GM20431 (cell line): ENCODE results near the gene MYO5A.
"Not testable (repeated sequence)": the region's sequence is repeated elsewhere in the genome, so short reads cannot be mapped to it uniquely, and the experiment has no call there.

ENCODE experiments used
- in situ Hi-C: fragments of 300-500 bp; cut with MseI, MboI; formaldehyde crosslinking; loops from one replicate; pipeline ENCODE4 v1.15.0; 2020; ENCODE audit warnings: low sequenced_read_pairs; ENCODE audit not compliant: unreplicated experiment

Gene MYO5A

GRCh38 chr15:52509500-52510245 lies 19.0 kb downstream of the MYO5A start:
- in situ Hi-C loops: no loop called here

GRCh38 chr15:52506549-52506948 lies 22.1 kb downstream of the MYO5A start:
- in situ Hi-C loops: no loop called here

GRCh38 chr15:52505151-52505550 lies 23.5 kb downstream of the MYO5A start:
- in situ Hi-C loops: no loop called here

- in situ Hi-C loops: no loop called here
These were observed 24.7 kb downstream of the MYO5A start for GRCh38 chr15:52503788-52504496.

- in situ Hi-C loops: no loop called here
These were observed 26.1 kb downstream of the MYO5A start for GRCh38 chr15:52502608-52503007.

- in situ Hi-C loops: no loop called here
These were observed 29.2 kb downstream of the MYO5A start for GRCh38 chr15:52499506-52499905.

- in situ Hi-C loops: no loop called here
These were observed 30.0 kb downstream of the MYO5A start for GRCh38 chr15:52498706-52499105.

- in situ Hi-C loops: no loop called here
These were observed 31.8 kb downstream of the MYO5A start for GRCh38 chr15:52496776-52497470.

GRCh38 chr15:52496175-52496574 lies 32.5 kb downstream of the MYO5A start:
- in situ Hi-C loops: no loop called here

- in situ Hi-C loops: no loop called here
These were observed 33.6 kb downstream of the MYO5A start for GRCh38 chr15:52495125-52495524.

- in situ Hi-C loops: no loop called here
These were observed 34.7 kb downstream of the MYO5A start for GRCh38 chr15:52493968-52494367.

- in situ Hi-C loops: no loop called here
These were observed 36.5 kb downstream of the MYO5A start for GRCh38 chr15:52492132-52492531.

GRCh38 chr15:52491472-52491871 lies 37.2 kb downstream of the MYO5A start:
- in situ Hi-C loops: no loop called here

GRCh38 chr15:52489430-52489829 lies 39.2 kb downstream of the MYO5A start:
- in situ Hi-C loops: not testable (repeated sequence)

GRCh38 chr15:52488830-52489229 lies 39.9 kb downstream of the MYO5A start:
- in situ Hi-C loops: no loop called here

- in situ Hi-C loops: no loop called here
These were observed 42.4 kb downstream of the MYO5A start for GRCh38 chr15:52486003-52486996.

GRCh38 chr15:52485290-52485689 lies 43.4 kb downstream of the MYO5A start:
- in situ Hi-C loops: no loop called here

GRCh38 chr15:52483707-52484106 lies 45.0 kb downstream of the MYO5A start:
- in situ Hi-C loops: no loop called here

GRCh38 chr15:52481915-52482314 lies 46.8 kb downstream of the MYO5A start:
- in situ Hi-C loops: no loop called here

GRCh38 chr15:52480990-52481389 lies 47.7 kb downstream of the MYO5A start:
- in situ Hi-C loops: no loop called here
